Activated B cell treated with CpG ODN at 0.5 μM for 24 hours (primary cell): ENCODE measurements around the gene FKBP6. TPM values are rescaled to one million over a fixed set of nuclear protein-coding genes. Genes with fewer than 3 reads are reported as not detected.

Source experiments
- ATAC-seq: fragments of 200-7000 bp; cut with Tn5 transposase; one replicate; pipeline ENCODE4 v1.10.0; 2021; ENCODE audit warnings: low read depth, mild to moderate bottlenecking, moderate library complexity
- CTCF ChIA-PET: fragments of 350-600 bp; sonication (Branson Sonifier 250); formaldehyde crosslinking; loops from one replicate; lab custom pipeline; 2021; ENCODE audit warnings: antibody characterized with exemption; lab: Charles Lee
- POLR2A ChIA-PET: fragments of 350-600 bp; sonication (Branson Sonifier 250); formaldehyde crosslinking; loops from one replicate; lab custom pipeline; 2021; ENCODE audit warnings: antibody characterized with exemption; lab: Charles Lee
- DNase-seq: peaks from one replicate; pipeline ENCODE4 v3.0.0; 2022
- H3K27ac Mint-ChIP-seq: one replicate; pipeline ENCODE4 v1.8.0; 2020; ENCODE audit warnings: mixed read lengths
- H3K27me3 Mint-ChIP-seq: one replicate; pipeline ENCODE4 v1.8.0; 2021; ENCODE audit warnings: mixed read lengths
- H3K36me3 Mint-ChIP-seq: one replicate; pipeline ENCODE4 v1.8.0; 2021; ENCODE audit warnings: low read depth, mixed read lengths
- H3K4me1 Mint-ChIP-seq: one replicate; pipeline ENCODE4 v1.8.0; 2021; ENCODE audit warnings: mixed read lengths
- H3K4me3 Mint-ChIP-seq: one replicate; pipeline ENCODE4 v1.8.0; 2020; ENCODE audit warnings: mild to moderate bottlenecking, mixed read lengths
- H3K9me3 Mint-ChIP-seq: one replicate; pipeline ENCODE4 v1.8.0; 2020; ENCODE audit warnings: mixed read lengths
- intact Hi-C: fragments of 100-400 bp; cut with micrococcal nuclease; formaldehyde crosslinking; loops from one replicate; pipeline ENCODE4 v1.15.1; 2024
- total RNA-seq: library from RNA; stranded (reverse); gene quantifications from 2 replicates; pipeline ENCODE4 v1.2.3, GENCODE V29; 2022
- TF ChIP-seq, protein P1 (sequence below): fragments of 200-600 bp; IDR thresholded peaks from one replicate; pipeline ENCODE4 v1.8.0; 2022; ENCODE audit warnings: antibody characterized with exemption, mild to moderate bottlenecking

Gene FKBP6
- total RNA-seq, 1 donor from 2014 or later, result not detected

DNA sequence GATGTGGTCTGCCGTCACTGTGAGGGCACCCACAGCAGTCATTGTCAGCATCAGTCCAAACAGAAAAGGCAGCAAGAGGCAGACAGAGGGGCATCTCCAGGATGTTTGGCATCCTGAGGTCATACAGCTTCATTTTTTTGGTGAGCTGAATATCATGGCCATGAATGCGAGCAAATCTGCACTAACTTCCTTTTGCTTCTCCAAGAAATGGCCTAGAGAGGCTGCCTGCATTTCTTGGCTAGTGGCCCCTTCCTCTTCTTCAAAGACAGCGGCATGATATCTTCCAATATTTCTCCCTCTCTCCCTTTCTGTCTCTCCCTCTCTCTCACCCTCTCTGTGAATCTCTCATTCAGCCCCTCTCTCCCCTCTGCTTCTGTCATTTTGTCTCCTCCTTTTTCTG lies 24.8 kb downstream of the FKBP6 start:
- Mint-ChIP-seq H3K4me3 (no peak overlapping the region), H3K9me3 (peaks cover 11% of the 10 kb centered on the region), H3K27me3 (no peaks in the 10 kb centered on the region), H3K4me1 (no peaks in the 10 kb centered on the region), H3K27ac (no peak overlapping the region), H3K36me3 (no peaks in the 10 kb centered on the region)
- POLR2A ChIA-PET, result no interaction called here
- CTCF ChIA-PET, result no interaction called here
- TF ChIP-seq, protein P1, sequence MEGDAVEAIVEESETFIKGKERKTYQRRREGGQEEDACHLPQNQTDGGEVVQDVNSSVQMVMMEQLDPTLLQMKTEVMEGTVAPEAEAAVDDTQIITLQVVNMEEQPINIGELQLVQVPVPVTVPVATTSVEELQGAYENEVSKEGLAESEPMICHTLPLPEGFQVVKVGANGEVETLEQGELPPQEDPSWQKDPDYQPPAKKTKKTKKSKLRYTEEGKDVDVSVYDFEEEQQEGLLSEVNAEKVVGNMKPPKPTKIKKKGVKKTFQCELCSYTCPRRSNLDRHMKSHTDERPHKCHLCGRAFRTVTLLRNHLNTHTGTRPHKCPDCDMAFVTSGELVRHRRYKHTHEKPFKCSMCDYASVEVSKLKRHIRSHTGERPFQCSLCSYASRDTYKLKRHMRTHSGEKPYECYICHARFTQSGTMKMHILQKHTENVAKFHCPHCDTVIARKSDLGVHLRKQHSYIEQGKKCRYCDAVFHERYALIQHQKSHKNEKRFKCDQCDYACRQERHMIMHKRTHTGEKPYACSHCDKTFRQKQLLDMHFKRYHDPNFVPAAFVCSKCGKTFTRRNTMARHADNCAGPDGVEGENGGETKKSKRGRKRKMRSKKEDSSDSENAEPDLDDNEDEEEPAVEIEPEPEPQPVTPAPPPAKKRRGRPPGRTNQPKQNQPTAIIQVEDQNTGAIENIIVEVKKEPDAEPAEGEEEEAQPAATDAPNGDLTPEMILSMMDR, result no peak
- DNase-seq, result no peak
- ATAC-seq, result no peak
- intact Hi-C loops, result no loop called here

GRCh38 chr7:73353243-73353642 lies 25.3 kb downstream of the FKBP6 start:
- no peak overlapping the region for H3K27ac Mint-ChIP-seq
- no peak overlapping the region for H3K4me3 Mint-ChIP-seq
- POLR2A ChIA-PET, result no interaction called here
- H3K9me3 Mint-ChIP-seq, result peaks cover 11% of the 10 kb centered on the region
- H3K4me1 Mint-ChIP-seq, result peaks cover 3% of the 10 kb centered on the region
- no peaks in the 10 kb centered on the region for H3K36me3 Mint-ChIP-seq
- TF ChIP-seq, protein P1, result no peak
- DNase-seq, result no peak
- CTCF ChIA-PET, result no interaction called here
- intact Hi-C loops, result no loop called here
- no peaks in the 10 kb centered on the region for H3K27me3 Mint-ChIP-seq
- no peak for ATAC-seq

GRCh38 chr7:73354196-73354595 lies 26.2 kb downstream of the FKBP6 start:
- intact Hi-C loops, result no loop called here
- no peak for DNase-seq
- peaks cover 6% of the 10 kb centered on the region for H3K4me1 Mint-ChIP-seq
- H3K27ac Mint-ChIP-seq, result no peak overlapping the region
- ChIA-PET POLR2A (no interaction called here), CTCF (no interaction called here)
- TF ChIP-seq, protein P1, result no peak
- H3K27me3 Mint-ChIP-seq, result peaks cover 6% of the 10 kb centered on the region
- no peak overlapping the region for H3K4me3 Mint-ChIP-seq
- H3K36me3 Mint-ChIP-seq, result no peaks in the 10 kb centered on the region
- H3K9me3 Mint-ChIP-seq, result peaks cover 11% of the 10 kb centered on the region
- ATAC-seq, result no peak

DNA sequence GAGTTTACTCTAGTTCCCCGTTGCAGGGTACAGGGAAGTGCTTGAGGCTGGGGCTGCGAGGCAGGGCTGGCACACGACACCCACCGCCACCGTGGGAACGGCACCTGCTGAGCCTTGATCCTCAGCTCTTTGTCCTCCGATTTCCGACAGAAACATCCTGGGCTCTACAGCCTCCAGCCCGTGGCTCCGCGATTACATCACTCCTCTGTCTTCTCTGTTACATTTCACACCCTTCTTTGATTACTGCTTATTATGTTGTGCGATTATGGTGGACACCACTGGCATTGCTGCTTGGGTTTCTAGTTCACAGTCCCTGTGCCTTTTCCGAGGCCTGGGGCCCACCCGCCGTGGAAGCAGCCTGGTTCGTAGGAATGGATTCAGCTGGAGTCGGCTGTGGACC lies 26.9 kb downstream of the FKBP6 start:
- CTCF ChIA-PET, result no interaction called here
- Mint-ChIP-seq H3K4me1 (peaks cover 6% of the 10 kb centered on the region), H3K36me3 (no peaks in the 10 kb centered on the region), H3K27ac (no peak overlapping the region), H3K9me3 (peaks cover 11% of the 10 kb centered on the region), H3K27me3 (peaks cover 9% of the 10 kb centered on the region), H3K4me3 (no peak overlapping the region)
- ATAC-seq (no peak), DNase-seq (no peak)
- intact Hi-C loops, result no loop called here
- POLR2A ChIA-PET, result interaction anchor here (0.7 kb wide), 1 partner anchor 34 kb away, joined by 3 read pairs; no protein-coding TSS in a partner anchor
- TF ChIP-seq, protein P1, result no peak

DNA sequence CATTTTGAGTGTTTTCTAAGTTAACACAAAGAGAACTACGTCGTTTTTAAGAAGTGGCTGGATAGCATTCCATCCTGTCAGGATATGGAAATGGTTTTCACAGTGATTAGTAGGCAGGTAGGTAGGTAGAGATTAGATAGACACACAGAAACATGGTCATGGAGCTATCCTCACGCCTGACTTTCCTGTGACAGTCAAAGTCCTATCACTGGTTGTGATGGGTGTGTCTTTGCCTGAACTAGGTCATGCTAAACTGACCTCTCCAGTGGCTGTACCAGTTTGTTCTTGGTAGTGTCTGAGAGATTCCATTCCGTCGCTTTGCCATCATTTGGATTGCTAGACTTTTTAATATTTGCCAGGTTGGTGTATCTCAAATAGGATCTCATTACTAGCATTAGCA lies 28.2 kb downstream of the FKBP6 start:
- ATAC-seq (no peak), DNase-seq (no peak)
- no peak overlapping the region for H3K4me3 Mint-ChIP-seq
- H3K4me1 Mint-ChIP-seq, result peaks cover 6% of the 10 kb centered on the region
- peaks cover 11% of the 10 kb centered on the region for H3K9me3 Mint-ChIP-seq
- H3K27me3 Mint-ChIP-seq, result peaks cover 14% of the 10 kb centered on the region
- ChIA-PET POLR2A (no interaction called here), CTCF (no interaction called here)
- TF ChIP-seq, protein P1, result no peak
- H3K27ac Mint-ChIP-seq, result no peak overlapping the region
- intact Hi-C loops, result no loop called here
- no peaks in the 10 kb centered on the region for H3K36me3 Mint-ChIP-seq
